NCI-H146 (cell line): Measurements from ENCODE around the gene CST4.
A peak's percentile ranks its signal among the peaks of the same experiment; 100 is the strongest.
"Not testable (repeated sequence)": the region's sequence is repeated elsewhere in the genome, so short reads cannot be mapped to it uniquely, and the experiment has no call there.

Source experiments
- DNase-seq: peaks from one replicate; lab custom pipeline; 2025; lab: John Stamatoyannopoulos, UW

CST4 gene

GRCh38 chr20:23659989-23660837 lies 28.6 kb downstream of the CST4 start:
- no peak for DNase-seq

DNA sequence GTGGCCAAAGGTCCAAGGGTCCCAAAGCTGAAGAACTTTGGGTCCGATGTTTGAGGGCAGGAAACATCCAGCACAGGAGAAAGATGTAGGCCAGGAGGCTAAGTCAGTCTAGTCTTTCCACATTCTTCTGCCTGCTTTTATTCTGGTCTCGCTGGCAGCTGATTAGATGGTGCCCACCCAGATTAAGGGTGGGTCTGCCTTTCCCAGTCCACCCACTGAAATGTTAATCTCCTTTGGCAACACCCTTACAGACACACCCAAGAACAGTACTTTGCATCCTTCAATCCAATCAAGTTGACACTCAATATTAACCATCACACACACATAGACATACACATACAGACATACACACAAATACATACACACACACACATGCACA lies 29.2 kb downstream of the CST4 start:
- not testable (repeated sequence) for DNase-seq

DNA sequence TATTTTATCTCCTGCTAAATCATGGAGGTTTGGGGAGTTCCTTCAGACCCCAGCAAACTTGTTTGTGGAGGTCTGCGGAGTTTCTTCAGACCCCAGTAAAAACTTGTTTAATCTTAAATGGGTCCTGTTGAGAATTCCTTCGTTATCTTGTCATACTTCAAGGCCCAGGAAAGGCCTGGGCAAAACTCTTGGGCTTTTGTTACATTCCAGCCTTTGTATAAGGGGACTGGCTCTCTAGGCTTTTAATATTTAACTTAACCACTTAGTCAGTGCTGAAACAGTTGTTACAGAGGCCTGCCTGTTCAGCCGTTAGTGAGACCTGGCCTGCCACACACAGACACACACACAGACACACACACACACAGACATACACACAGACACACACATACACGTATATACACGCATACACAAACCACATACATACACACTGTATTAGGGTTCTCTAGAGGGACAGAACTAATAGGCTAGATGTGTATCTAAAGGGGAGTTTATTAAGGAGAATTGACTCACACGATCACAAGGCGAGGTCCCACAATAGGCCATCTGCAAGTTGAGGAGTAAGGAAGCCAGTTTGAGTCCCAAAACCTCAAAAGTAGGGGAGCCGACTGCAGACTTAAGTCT lies 29.7 kb downstream of the CST4 start:
- DNase-seq, result no peak

DNA sequence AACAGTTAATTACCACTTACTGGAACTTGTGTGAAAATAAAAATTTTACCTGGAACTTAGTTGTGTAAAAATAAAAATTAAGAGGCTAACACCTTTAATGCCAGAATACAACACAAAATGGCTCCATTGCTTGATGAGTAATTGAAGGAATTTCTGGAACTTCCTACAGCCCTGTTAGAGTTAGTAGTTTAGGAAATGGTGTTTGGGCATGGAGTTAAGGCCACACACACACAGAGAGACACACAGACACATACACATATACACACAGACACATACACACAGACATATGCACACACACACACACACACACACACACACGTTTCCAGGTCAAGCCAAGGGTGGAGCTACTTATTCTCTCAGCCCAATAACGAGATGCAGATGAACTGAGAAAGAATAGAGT lies 30.5 kb downstream of the CST4 start:
- no peak for DNase-seq

GRCh38 chr20:23657202-23657601 lies 31.6 kb downstream of the CST4 start:
- peak; percentile 7 for DNase-seq

- no peak for DNase-seq
Measured at GRCh38 chr20:23656372-23656771, 32.5 kb downstream of the CST4 start.

GRCh38 chr20:23655491-23656211 lies 33.2 kb downstream of the CST4 start:
- DNase-seq, result no peak

GRCh38 chr20:23654717-23655116 lies 34.1 kb downstream of the CST4 start:
- DNase-seq, result no peak

DNA sequence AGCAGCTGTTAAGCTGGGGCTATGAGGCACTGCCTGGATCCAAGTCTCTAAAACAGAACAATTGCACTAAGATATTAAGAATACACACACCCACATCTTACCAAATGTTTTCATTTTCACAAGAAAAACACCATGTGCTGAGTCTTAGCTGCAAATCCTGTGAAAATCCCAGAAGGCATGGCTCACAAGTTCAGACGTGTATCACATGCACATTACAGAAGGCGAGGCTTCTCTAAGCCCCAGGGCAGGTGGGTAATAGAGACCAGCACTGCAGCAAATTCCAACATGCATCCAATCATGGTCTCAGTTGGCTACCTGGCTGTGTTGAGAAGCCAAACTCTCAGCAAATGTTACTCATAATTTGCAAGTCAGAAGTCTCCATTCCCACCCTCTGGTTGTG lies 34.8 kb downstream of the CST4 start:
- no peak for DNase-seq

GRCh38 chr20:23653400-23653938 lies 35.4 kb downstream of the CST4 start:
- no peak for DNase-seq

DNA sequence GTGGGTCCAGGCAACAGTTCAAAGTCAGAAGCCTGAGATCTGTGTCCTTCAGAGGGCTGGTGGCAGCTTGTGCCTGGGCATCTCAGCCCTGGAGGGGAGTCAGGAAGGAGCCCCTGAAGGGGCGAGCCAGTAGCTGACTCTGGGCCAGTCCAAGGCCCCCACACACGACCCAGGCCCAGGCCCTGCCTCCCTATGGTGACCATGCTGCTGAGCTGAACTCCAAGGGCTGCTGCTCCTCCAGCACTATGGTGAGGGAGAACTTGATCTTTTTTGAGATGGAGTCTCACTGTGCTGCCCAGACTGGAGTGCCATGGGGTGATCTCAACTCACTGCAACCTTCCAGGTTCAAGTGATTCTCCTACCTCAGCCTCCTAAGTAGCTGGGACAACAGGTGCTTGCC lies 35.9 kb downstream of the CST4 start:
- DNase-seq, result no peak

DNA sequence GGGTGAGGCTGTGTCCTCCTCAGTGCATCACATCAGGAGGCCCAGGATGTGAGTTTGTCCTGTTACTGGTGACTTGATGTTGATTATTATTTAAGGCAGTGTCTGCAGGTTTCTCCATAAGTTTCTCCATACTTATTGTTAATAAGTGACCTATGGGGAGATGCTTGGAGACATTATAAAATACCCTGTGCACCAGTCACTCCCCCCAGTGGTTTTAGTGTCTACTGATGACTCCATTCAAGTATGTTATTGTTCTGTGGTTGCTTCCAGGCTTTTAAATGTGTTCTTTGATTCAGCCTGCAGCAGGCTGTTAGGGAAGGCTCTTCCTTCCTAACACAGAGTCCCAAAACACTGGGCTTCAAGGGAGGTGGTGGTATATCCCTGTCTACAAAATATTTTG lies 36.5 kb downstream of the CST4 start:
- DNase-seq, result no peak

GRCh38 chr20:23651117-23651516 lies 37.7 kb downstream of the CST4 start:
- DNase-seq, result no peak

GRCh38 chr20:23649830-23650417 lies 38.9 kb downstream of the CST4 start:
- DNase-seq, result no peak

- DNase-seq, result no peak
Measured at GRCh38 chr20:23649242-23649641, 39.6 kb downstream of the CST4 start.

DNA sequence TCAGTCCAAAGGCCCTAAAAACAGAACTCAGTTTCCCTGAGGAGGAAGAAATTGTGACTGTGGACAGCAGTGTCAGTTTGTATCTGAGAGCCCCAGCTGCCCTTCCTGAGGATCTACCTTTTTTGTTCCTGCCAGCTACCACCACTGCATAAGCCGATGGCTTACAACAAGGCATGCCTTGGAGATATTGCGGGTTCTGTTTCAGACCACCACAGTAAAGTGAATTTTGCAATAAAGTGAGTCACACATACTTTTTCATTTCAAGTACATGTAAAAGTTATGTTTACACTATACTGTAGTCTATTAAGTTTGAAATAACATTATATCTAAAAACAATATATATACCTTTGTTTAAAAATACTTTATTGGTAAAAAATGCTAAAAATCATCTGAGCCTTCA lies 41.5 kb downstream of the CST4 start:
- DNase-seq, result no peak

- DNase-seq, result no peak
Measured at GRCh38 chr20:23646106-23646873, 42.5 kb downstream of the CST4 start.

DNA sequence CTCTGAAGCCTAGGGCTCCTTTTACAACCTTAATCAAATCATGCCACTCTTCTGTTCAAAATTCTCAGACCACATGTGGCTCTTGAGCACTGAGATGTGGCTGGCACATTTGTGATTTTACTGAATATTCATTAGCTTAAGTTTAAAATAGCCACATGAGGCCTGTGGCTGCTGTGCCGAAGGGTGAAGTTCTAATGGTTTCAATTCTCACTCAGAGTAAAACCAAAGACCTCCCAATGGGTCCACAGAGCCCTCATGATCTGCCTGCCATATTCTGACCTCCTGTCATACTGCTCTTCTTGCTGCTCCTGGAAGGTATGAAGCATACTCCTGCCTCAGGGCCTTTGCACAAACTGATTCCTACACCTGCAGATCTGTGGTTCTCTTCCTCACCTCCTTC lies 43.3 kb downstream of the CST4 start:
- DNase-seq, result no peak

DNA sequence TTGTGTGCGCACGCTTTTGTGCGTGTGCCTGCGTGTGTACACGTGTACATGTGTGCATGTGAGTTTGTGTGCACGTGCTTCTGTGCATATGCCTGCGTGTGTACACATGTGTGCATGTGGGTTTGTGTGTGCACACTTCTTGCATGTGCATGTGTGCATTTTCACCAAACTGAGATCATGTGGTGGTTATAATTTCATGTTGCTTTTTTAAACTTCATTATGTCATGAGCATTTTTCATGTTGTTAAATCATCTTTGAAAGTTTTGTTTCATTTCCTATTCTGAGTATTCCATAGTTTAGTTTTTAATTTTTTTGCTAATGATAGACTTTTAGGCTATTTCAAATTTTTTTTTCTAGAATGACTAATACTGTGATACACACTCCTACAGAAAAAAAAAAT lies 44.7 kb downstream of the CST4 start:
- DNase-seq, result no peak

DNA sequence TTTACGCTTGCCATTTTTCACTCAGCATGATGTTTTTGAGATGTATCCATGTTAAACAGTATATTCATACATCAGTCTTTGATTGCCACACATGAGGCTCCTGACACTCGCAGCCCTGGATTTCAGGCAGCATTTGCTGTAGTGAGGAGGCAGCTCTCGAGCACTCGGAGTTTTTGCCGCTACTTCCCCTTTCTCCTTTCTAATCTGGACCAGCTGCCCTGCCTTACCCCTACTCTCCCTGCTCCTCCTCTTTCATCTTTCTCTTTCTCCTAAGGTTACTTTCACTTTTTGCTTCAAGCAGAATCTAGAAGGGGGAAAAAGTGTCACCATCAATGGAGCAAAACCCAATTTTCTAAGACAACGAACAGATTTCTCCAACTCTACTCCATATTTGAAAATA lies 45.2 kb downstream of the CST4 start:
- DNase-seq, result no peak

DNA sequence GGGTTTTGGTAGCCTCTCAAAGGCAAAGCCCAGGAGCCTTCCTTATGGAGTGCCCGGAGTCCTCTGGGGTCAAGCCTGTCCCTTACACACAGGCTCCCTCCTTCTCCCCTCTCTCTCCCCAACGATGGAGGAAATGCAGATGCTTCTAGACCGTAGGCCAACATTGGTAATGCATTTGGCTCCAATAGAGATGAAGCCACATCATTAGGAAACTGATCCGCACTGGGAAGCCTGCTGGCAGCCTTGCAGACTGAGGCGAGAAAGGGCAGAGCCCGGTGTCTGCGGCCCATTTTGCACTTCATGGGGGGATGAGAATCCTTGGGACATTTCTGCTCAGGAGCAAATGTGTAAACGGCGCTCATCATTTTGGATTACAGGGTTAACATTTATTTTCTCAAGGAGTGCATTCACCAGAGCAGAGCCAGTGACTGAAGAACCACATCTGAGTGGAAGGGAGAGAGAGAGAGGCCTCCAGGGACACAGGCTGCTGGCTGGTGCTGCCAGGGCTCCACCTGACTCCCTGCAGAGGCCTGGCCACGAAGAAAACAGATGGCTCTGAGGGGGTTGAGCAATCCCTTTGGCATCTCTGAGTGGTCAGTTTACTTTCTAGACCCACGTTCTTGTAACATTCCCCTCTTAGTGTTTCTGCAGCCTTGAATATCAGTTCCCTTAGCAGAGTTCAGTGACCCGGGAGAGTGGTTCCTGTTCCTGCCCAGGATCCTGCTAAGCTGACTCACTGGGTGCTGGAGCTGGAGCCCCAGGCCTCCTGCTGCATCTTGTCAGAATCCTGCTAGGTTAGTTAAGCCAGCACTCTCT lies 46.7 kb downstream of the CST4 start:
- DNase-seq, result no peak
